ENCODE results near the gene DPEP1. TPM values are rescaled to one million over a fixed set of nuclear protein-coding genes. Genes with fewer than 3 reads are reported as not detected.
"Not testable (repeated sequence)": the region's sequence is repeated elsewhere in the genome, so short reads cannot be mapped to it uniquely, and the experiment has no call there.

DPEP1 gene
- polyA plus RNA-seq, 1 donor (not counting 4 experiments of a cell fraction or from before 2014, with no cell fraction given): 0.13 TPM

DNA sequence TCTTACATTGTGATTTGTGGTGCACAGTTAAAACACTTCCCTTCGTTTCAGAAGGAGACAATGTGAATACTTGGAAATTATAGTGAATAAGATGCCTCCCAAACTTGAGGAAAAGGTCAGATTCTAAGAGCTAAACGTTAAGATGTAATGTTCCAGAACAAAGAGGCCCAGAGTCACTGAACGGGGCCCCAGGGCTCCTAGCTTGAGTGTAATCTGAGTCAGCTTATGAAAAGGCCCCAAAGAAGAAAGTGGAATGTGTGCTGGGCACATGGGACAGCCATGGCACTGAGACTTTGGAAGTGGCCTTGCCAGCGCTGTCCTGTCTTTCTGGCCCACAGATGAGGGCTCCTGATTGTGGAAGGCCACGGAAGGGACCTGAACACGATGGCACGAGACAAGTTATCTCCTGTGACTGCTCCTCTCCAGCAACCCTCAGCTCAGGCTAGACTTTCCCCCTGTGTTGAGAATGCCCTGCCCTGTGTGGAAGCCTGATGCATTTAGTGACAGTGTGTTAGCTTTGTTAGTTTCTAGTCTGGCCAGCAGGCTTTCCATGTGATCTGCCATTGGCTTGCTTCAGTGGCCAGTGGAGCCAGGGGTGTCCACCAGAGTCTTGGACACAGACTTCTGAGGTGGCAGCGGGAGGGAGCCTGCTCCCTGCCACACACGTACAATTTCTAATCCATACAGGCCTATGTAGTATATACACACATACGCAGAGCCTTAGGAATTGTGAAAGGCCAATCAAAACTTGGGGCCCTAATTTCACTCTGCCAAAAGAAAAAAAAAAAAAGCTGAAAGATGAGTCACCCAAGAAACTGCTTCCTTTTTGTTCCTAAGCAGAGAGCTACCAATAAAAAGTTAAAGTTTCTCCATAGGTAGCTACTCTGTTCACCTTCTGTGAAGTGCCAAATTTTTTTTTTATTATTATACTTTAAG lies 57.3 kb downstream of the DPEP1 start:
- no peak overlapping the region for H3K27ac ChIP-seq (ENCODE audit: control insufficient read depth, insufficient read depth, low read length)
- no peaks in the 10 kb centered on the region for H3K36me3 ChIP-seq (ENCODE audit: control insufficient read depth in 2 of 2, extremely low read depth in 1 of 2, insufficient read depth in 2 of 2, low read length in 2 of 2)
- H4K20me1 ChIP-seq (ENCODE audit: control insufficient read depth, extremely low read depth, insufficient read depth, low read length): no peaks in the 10 kb centered on the region
- H3K4me3 ChIP-seq (ENCODE audit: control insufficient read depth in 2 of 3, extremely low read depth in 1 of 3, insufficient read depth in 2 of 3, low read depth in 1 of 3, low read length in 3 of 3): no peak overlapping the region
- H3K9ac ChIP-seq (ENCODE audit: control insufficient read depth, extremely low read depth, insufficient read depth, low read length): no peak overlapping the region
- H3K4me2 ChIP-seq (ENCODE audit: control insufficient read depth, extremely low read depth, insufficient read depth, low read depth, low read length): no peak overlapping the region
- DNase-seq (ENCODE audit: low read depth, low spot score) (no peak), FAIRE-seq (no peak)
- no peaks in the 10 kb centered on the region for H3K9me1 ChIP-seq (ENCODE audit: control insufficient read depth, extremely low read depth, insufficient read depth, low read length)
- H3K79me2 ChIP-seq (ENCODE audit: control insufficient read depth, insufficient read depth, low read length): no peaks in the 10 kb centered on the region
- no peaks in the 10 kb centered on the region for H3K9me3 ChIP-seq (ENCODE audit: control insufficient read depth, low read depth, low read length)
- dilution Hi-C loops (cut with MboI; ENCODE audit: extremely low pct_ligation_motif_present, low sequenced_read_pairs): no loop called here
- TF ChIP-seq, protein P1, sequence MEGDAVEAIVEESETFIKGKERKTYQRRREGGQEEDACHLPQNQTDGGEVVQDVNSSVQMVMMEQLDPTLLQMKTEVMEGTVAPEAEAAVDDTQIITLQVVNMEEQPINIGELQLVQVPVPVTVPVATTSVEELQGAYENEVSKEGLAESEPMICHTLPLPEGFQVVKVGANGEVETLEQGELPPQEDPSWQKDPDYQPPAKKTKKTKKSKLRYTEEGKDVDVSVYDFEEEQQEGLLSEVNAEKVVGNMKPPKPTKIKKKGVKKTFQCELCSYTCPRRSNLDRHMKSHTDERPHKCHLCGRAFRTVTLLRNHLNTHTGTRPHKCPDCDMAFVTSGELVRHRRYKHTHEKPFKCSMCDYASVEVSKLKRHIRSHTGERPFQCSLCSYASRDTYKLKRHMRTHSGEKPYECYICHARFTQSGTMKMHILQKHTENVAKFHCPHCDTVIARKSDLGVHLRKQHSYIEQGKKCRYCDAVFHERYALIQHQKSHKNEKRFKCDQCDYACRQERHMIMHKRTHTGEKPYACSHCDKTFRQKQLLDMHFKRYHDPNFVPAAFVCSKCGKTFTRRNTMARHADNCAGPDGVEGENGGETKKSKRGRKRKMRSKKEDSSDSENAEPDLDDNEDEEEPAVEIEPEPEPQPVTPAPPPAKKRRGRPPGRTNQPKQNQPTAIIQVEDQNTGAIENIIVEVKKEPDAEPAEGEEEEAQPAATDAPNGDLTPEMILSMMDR (optimal IDR thresholded peaks at IDR 0.05 in 1 of 3, IDR thresholded peaks at IDR 0.05 in 1 of 3, conservative IDR thresholded peaks at IDR 0.05 in 1 of 3; ENCODE audit: extremely low read depth in 1 of 3, insufficient read depth in 2 of 3, low read length in 3 of 3): no peak
- no peak for TF ChIP-seq EZH2 (IDR thresholded peaks at IDR 0.05; ENCODE audit: low read length)
- H3K27me3 ChIP-seq (ENCODE audit: control insufficient read depth, extremely low read depth, insufficient read depth, low read length): no peaks in the 10 kb centered on the region
- H2AFZ ChIP-seq (ENCODE audit: control insufficient read depth, low read length): no peak overlapping the region
- peaks cover 6% of the 10 kb centered on the region for H3K4me1 ChIP-seq (ENCODE audit: control insufficient read depth, extremely low read depth, insufficient read depth, low read length)

DNA sequence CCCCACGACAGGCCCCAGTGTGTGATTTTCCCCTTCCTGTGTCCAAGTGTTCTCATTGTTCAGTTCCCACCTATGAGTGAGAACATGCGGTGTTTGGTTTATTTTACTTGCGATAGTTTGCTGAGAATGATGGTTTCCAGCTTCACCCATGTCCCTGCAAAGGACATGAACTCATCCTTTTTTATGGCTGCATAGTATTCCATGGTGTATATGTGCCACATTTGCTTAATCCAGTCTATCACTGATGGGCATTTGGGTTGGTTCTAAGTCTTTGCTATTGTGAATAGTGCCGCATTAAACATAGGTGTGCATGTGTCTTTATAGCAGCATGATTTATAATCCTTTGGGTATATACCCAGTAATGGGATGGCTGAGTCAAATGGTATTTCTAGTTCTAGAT lies 58.1 kb downstream of the DPEP1 start:
- dilution Hi-C loops (cut with MboI; ENCODE audit: extremely low pct_ligation_motif_present, low sequenced_read_pairs); H3K36me3 ChIP-seq (ENCODE audit: control insufficient read depth in 2 of 2, extremely low read depth in 1 of 2, insufficient read depth in 2 of 2, low read length in 2 of 2); FAIRE-seq; H3K4me3 ChIP-seq (ENCODE audit: control insufficient read depth in 2 of 3, extremely low read depth in 1 of 3, insufficient read depth in 2 of 3, low read depth in 1 of 3, low read length in 3 of 3); H3K79me2 ChIP-seq (ENCODE audit: control insufficient read depth, insufficient read depth, low read length); H3K27ac ChIP-seq (ENCODE audit: control insufficient read depth, insufficient read depth, low read length); H3K9ac ChIP-seq (ENCODE audit: control insufficient read depth, extremely low read depth, insufficient read depth, low read length); H3K4me2 ChIP-seq (ENCODE audit: control insufficient read depth, extremely low read depth, insufficient read depth, low read depth, low read length); H3K27me3 ChIP-seq (ENCODE audit: control insufficient read depth, extremely low read depth, insufficient read depth, low read length); DNase-seq (ENCODE audit: low read depth, low spot score); H3K4me1 ChIP-seq (ENCODE audit: control insufficient read depth, extremely low read depth, insufficient read depth, low read length); H3K9me1 ChIP-seq (ENCODE audit: control insufficient read depth, extremely low read depth, insufficient read depth, low read length); H3K9me3 ChIP-seq (ENCODE audit: control insufficient read depth, low read depth, low read length); H2AFZ ChIP-seq (ENCODE audit: control insufficient read depth, low read length); H4K20me1 ChIP-seq (ENCODE audit: control insufficient read depth, extremely low read depth, insufficient read depth, low read length): not testable (repeated sequence)

All from keratinocyte (primary cell).